ENCODE results near the gene SNX5. TPM values are rescaled to one million over a fixed set of nuclear protein-coding genes. Genes with fewer than 3 reads are reported as not detected.

The SNX5 gene
- total and polyA plus RNA-seq, 9 of the 15 experiments (the other 6 are each of a cell fraction or from before 2014, with no cell fraction given): 53.5 to 276 (median 160) TPM

DNA sequence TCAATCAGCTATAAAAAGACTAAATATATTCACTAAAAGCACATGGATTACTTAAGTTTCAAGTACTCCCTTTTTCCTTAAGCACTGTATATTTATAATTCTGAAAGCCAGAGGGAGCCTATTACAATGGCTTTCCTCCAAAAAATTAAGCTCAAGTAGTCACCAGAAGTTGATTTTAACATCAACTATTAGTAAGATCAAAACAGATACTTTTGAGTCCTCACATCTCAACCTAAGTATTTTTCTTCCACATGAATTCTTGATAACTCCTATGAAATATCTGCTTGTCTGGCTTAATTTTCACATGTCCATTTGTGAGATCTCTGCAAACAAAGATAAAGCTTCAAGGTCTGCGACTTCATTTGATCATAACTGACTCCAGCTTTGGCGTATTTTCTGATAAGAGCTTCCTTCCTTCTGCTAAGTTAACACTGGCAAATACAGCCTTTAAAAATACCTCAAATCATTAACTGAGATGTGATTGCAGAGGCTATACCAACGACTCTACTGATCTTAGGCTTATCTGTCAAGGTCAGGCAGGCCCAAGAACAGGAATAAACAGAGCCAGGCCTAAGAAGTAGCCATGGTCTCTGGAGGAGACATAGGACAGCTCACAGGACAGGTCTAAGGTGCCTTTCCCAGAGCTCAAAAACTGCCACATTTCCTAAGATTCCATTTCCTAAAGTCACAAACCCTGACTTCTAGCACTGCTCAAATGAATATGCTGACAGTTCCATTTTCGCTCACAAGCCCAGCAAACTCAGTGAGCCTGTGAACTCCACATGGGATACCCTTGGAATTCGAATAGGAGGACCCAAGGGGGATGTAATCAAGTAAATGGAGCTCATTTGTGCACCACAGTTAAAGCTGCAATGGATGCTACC is 10.0 kb downstream of the SNX5 start (continued):
- no peak for TF ChIP-seq PHB (CRISPR knock-in tag; IDR thresholded peaks at IDR 0.05)
- TF ChIP-seq, protein P1, sequence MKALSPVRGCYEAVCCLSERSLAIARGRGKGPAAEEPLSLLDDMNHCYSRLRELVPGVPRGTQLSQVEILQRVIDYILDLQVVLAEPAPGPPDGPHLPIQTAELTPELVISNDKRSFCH (CRISPR knock-in tag; IDR thresholded peaks at IDR 0.05): no peak
- TF ChIP-seq, protein P1 (tag; IDR thresholded peaks at IDR 0.05): no peak
- TF ChIP-seq HDAC3 (IDR thresholded peaks at IDR 0.05; ENCODE audit: borderline replicate concordance, partially characterized antibody): peak; percentile 66
- TF ChIP-seq ZNF324 (CRISPR knock-in tag; IDR thresholded peaks at IDR 0.05): no peak
- no peak for TF ChIP-seq KAT2B (IDR thresholded peaks at IDR 0.05; ENCODE audit: low read depth, low read length)
- TF ChIP-seq, protein P2, sequence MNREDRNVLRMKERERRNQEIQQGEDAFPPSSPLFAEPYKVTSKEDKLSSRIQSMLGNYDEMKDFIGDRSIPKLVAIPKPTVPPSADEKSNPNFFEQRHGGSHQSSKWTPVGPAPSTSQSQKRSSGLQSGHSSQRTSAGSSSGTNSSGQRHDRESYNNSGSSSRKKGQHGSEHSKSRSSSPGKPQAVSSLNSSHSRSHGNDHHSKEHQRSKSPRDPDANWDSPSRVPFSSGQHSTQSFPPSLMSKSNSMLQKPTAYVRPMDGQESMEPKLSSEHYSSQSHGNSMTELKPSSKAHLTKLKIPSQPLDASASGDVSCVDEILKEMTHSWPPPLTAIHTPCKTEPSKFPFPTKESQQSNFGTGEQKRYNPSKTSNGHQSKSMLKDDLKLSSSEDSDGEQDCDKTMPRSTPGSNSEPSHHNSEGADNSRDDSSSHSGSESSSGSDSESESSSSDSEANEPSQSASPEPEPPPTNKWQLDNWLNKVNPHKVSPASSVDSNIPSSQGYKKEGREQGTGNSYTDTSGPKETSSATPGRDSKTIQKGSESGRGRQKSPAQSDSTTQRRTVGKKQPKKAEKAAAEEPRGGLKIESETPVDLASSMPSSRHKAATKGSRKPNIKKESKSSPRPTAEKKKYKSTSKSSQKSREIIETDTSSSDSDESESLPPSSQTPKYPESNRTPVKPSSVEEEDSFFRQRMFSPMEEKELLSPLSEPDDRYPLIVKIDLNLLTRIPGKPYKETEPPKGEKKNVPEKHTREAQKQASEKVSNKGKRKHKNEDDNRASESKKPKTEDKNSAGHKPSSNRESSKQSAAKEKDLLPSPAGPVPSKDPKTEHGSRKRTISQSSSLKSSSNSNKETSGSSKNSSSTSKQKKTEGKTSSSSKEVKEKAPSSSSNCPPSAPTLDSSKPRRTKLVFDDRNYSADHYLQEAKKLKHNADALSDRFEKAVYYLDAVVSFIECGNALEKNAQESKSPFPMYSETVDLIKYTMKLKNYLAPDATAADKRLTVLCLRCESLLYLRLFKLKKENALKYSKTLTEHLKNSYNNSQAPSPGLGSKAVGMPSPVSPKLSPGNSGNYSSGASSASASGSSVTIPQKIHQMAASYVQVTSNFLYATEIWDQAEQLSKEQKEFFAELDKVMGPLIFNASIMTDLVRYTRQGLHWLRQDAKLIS (CRISPR knock-in tag; IDR thresholded peaks at IDR 0.05): no peak
- TF ChIP-seq TCF3 (CRISPR knock-in tag; IDR thresholded peaks at IDR 0.05): peak; percentile 87
- TF ChIP-seq, protein P3, sequence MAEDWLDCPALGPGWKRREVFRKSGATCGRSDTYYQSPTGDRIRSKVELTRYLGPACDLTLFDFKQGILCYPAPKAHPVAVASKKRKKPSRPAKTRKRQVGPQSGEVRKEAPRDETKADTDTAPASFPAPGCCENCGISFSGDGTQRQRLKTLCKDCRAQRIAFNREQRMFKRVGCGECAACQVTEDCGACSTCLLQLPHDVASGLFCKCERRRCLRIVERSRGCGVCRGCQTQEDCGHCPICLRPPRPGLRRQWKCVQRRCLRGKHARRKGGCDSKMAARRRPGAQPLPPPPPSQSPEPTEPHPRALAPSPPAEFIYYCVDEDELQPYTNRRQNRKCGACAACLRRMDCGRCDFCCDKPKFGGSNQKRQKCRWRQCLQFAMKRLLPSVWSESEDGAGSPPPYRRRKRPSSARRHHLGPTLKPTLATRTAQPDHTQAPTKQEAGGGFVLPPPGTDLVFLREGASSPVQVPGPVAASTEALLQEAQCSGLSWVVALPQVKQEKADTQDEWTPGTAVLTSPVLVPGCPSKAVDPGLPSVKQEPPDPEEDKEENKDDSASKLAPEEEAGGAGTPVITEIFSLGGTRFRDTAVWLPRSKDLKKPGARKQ (CRISPR knock-in tag; IDR thresholded peaks at IDR 0.05): no peak
- TF ChIP-seq, protein P4, sequence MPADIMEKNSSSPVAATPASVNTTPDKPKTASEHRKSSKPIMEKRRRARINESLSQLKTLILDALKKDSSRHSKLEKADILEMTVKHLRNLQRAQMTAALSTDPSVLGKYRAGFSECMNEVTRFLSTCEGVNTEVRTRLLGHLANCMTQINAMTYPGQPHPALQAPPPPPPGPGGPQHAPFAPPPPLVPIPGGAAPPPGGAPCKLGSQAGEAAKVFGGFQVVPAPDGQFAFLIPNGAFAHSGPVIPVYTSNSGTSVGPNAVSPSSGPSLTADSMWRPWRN (IDR thresholded peaks at IDR 0.05; ENCODE audit: low read depth): peak; percentile 77
- TF ChIP-seq, protein P5, sequence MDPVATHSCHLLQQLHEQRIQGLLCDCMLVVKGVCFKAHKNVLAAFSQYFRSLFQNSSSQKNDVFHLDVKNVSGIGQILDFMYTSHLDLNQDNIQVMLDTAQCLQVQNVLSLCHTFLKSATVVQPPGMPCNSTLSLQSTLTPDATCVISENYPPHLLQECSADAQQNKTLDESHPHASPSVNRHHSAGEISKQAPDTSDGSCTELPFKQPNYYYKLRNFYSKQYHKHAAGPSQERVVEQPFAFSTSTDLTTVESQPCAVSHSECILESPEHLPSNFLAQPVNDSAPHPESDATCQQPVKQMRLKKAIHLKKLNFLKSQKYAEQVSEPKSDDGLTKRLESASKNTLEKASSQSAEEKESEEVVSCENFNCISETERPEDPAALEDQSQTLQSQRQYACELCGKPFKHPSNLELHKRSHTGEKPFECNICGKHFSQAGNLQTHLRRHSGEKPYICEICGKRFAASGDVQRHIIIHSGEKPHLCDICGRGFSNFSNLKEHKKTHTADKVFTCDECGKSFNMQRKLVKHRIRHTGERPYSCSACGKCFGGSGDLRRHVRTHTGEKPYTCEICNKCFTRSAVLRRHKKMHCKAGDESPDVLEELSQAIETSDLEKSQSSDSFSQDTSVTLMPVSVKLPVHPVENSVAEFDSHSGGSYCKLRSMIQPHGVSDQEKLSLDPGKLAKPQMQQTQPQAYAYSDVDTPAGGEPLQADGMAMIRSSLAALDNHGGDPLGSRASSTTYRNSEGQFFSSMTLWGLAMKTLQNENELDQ (CRISPR knock-in tag; IDR thresholded peaks at IDR 0.05; ENCODE audit: borderline replicate concordance): no peak
- TF ChIP-seq TRIM24 (IDR thresholded peaks at IDR 0.05): peak in 1 of 2 experiments; percentile 66; a peak in 2 of 4 replicates
- TF ChIP-seq ZNF583 (CRISPR knock-in tag; IDR thresholded peaks at IDR 0.05): no peak
- TF ChIP-seq, protein P6, sequence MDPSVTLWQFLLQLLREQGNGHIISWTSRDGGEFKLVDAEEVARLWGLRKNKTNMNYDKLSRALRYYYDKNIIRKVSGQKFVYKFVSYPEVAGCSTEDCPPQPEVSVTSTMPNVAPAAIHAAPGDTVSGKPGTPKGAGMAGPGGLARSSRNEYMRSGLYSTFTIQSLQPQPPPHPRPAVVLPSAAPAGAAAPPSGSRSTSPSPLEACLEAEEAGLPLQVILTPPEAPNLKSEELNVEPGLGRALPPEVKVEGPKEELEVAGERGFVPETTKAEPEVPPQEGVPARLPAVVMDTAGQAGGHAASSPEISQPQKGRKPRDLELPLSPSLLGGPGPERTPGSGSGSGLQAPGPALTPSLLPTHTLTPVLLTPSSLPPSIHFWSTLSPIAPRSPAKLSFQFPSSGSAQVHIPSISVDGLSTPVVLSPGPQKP (CRISPR knock-in tag; IDR thresholded peaks at IDR 0.05): no peak

Measured in K562 (cell line).